Esophagus squamous epithelium (tissue), 5 donors: ENCODE data around the gene RPN2. TPM values are rescaled to one million over a fixed set of nuclear protein-coding genes. Genes with fewer than 3 reads are reported as not detected.

ENCODE experiments used
- DNase-seq: peaks from one replicate; lab custom pipeline; 2025; lab: John Stamatoyannopoulos, UW
- H3K27ac ChIP-seq, 4 donors: fragments of 200-600 bp; sonication (generic); one replicate each; pipeline ENCODE4 v1.5.1; 2016 to 2019; ENCODE audit warnings: mild to moderate bottlenecking in 1 of 4
- H3K27me3 ChIP-seq, 4 donors: fragments of 200-600 bp; sonication (generic); 1 replicate in 3 of 4; 2 replicates in 1 of 4; pipeline versions ENCODE4 v1.5.1 to v1.6.0; 2017 to 2021; ENCODE audit warnings: antibody characterized with exemption in 1 of 4
- H3K36me3 ChIP-seq, 3 donors: fragments of 200-600 bp; sonication (generic); one replicate each; pipeline ENCODE4 v1.5.1; 2016 to 2019
- H3K4me1 ChIP-seq, 3 donors: fragments of 200-600 bp; sonication (generic); one replicate each; pipeline ENCODE4 v1.5.1; 2017 to 2019
- H3K4me3 ChIP-seq, 4 donors: fragments of 200-600 bp; sonication (generic); 1 replicate in 3 of 4; 2 replicates in 1 of 4; pipeline ENCODE4 v1.5.1; 2016 to 2019; ENCODE audit warnings: mild to moderate bottlenecking in 2 of 4, moderate library complexity in 1 of 4
- H3K9me3 ChIP-seq, 3 donors: fragments of 200-600 bp; sonication (generic); one replicate each; pipeline ENCODE4 v1.5.1; 2016 to 2019
- CTCF ChIP-seq, 6 experiments: fragments of 450-650 bp in 4 of 6; fragments of 200-600 bp in 2 of 6; sonication (generic) in 2 of 6; IDR thresholded peaks; one replicate each; pipeline ENCODE4 v1.5.1; 2016 to 2019; ENCODE audit warnings: antibody characterized with exemption in 6 of 6, mild to moderate bottlenecking in 4 of 6, moderate library complexity in 4 of 6
- POLR2A ChIP-seq, 4 donors: fragments of 450-650 bp; IDR thresholded peaks; one replicate each; pipeline ENCODE4 v1.6.1; 2017; ENCODE audit warnings: antibody characterized with exemption in 4 of 4, mild to moderate bottlenecking in 4 of 4, moderate library complexity in 3 of 4
- WGBS, 2 donors: methylation state at CpG; one replicate each; pipeline ENCODE4 v1.1.5; 2018; 5-methylcytosine and 5-hydroxymethylcytosine counted together
- intact Hi-C: fragments of 100-400 bp; cut with DNase I; formaldehyde crosslinking; loops from one replicate; pipeline ENCODE4 v1.15.0; 2022
- total RNA-seq, 4 donors: library from RNA; depleted of rRNA; stranded (reverse); fragments of >200 nt; gene quantifications; one replicate each; pipeline ENCODE4 v1.1.0, GENCODE V29; 2016
- donor health status: DM: yes; HTN: yes; CAD: no.

The RPN2 gene
- total RNA-seq: 100 to 1,000 TPM; 104 to 167 (median 137) TPM

DNA sequence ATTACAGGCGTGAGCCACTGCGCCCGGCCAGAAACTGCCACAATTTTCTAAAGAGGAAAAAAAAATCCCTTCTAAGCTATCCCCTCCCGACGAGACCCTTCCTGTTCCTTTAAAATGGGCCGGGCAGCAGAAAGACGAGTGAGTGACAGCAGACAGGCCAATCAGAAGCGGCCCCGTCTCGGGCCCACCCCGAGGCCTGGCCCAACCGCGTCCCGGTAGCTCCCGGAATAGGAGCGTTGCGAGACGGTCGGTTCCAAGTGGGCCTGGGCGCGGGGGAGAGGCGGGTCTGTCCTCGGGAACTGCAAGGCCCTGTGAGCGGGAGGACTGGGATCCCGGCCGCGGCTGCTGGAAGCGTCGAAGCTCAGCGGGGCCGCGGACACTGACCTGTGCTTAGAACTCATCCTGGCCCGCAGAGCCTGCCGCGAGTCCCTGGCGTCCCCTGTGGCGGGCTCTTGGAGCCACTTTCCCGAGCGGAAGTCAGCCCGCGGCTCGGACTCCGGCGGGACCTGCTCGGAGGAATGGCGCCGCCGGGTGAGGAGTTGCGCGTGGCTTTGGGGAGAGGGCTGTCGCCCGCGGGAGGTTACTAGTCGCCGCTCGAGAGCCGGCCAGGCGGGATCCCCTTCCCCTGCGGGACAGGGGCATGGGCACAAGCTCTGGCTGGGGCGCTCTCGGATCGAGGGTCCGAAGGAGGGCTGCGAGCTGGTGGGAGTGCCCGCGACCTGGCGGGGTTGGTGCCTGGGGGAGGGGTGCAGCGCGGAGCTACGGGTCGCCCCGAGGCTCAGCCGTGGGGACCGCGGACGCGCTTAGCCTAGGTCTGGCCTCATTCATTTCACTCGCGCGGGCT lies at the start of gene RPN2, which contains the start of gene MROH8:
RPN2 (plus strand) TSS at position 492 of the 844 bp plus-strand sequence; CDS start at position 519, 27 bp downstream.
MROH8 (minus strand) TSS at position 710 of the 844 bp plus-strand sequence.
- 0% methylated on average over 17 of the region's 80 CpGs; no CpG with 5 or more reads in 1 of the 2 donors for WGBS, 2 donors
- TF ChIP-seq CTCF (IDR thresholded peaks at IDR 0.05) (peak in 1 of 6 experiments; percentile 40), POLR2A (IDR thresholded peaks at IDR 0.05) (peak in 3 of 4 donors; percentile 39 to 80 (median 62))
- intact Hi-C loops: no loop called here
- H3K4me3 ChIP-seq: peak within 1 kb of the TSS; percentile 70 to 90 (median 89)
- peak within 1 kb of the TSS; percentile 94 to 98 (median 97) for H3K27ac ChIP-seq
- H3K9me3 ChIP-seq: no peaks in the 10 kb centered on the region
- peak; percentile 70 for DNase-seq
- H3K36me3 ChIP-seq: peaks cover 0 to 21% (median 0%) of the 10 kb centered on the region in 3 donors
- no peaks in the 10 kb centered on the region for H3K27me3 ChIP-seq
- peaks cover 7 to 55% (median 23%) of the 10 kb centered on the region in 3 donors for H3K4me1 ChIP-seq

- 75 to 83% methylated on average over 3 of the region's 3 CpGs for WGBS, 2 donors
- no peaks in the 10 kb centered on the region for H3K4me1 ChIP-seq
- no peaks in the 10 kb centered on the region for H3K36me3 ChIP-seq
- no peak overlapping the region for H3K4me3 ChIP-seq
- intact Hi-C loops: no loop called here
- H3K9me3 ChIP-seq: no peaks in the 10 kb centered on the region
- no peak for DNase-seq
- TF ChIP-seq CTCF (IDR thresholded peaks at IDR 0.05): no peak
- TF ChIP-seq POLR2A (IDR thresholded peaks at IDR 0.05): no peak
- no peak overlapping the region for H3K27ac ChIP-seq
- no peaks in the 10 kb centered on the region for H3K27me3 ChIP-seq
These were observed 47.6 kb upstream of the RPN2 start for GRCh38 chr20:37131486-37131885.

GRCh38 chr20:37133952-37134351 lies 45.2 kb upstream of the RPN2 start:
- Histone ChIP-seq H3K36me3 (no peaks in the 10 kb centered on the region), H3K4me1 (no peaks in the 10 kb centered on the region), H3K27me3 (no peaks in the 10 kb centered on the region), H3K4me3 (no peak overlapping the region), H3K27ac (no peak overlapping the region), H3K9me3 (no peaks in the 10 kb centered on the region)
- TF ChIP-seq POLR2A (IDR thresholded peaks at IDR 0.05) (no peak), CTCF (IDR thresholded peaks at IDR 0.05) (no peak)
- intact Hi-C loops: no loop called here
- no peak for DNase-seq
- WGBS, 2 donors: 83 to 87% methylated on average over 2 of the region's 2 CpGs

DNA sequence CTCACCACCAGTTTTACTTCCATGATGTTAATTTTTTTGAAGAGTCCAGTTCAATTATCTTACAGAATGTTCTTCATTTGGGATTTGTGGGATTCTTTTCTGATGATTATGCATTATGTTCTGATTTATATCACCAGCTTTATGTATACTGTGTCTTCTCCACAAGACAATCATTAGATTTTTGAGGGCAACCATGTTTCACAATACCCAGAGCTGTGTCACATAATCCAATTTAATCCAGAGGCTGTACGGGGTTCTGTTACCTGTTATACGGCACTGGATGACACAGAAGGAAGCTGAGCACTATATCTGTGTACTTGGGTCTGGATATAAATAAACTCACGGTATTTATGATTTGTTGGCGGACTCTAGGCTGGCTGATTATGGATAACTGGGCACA lies 41.6 kb upstream of the RPN2 start:
- Histone ChIP-seq H3K9me3 (no peaks in the 10 kb centered on the region), H3K27ac (no peak overlapping the region), H3K4me3 (no peak overlapping the region), H3K27me3 (no peaks in the 10 kb centered on the region), H3K36me3 (no peaks in the 10 kb centered on the region), H3K4me1 (no peaks in the 10 kb centered on the region)
- 60 to 82% methylated on average over 4 of the region's 4 CpGs for WGBS, 2 donors
- intact Hi-C loops: no loop called here
- TF ChIP-seq CTCF (IDR thresholded peaks at IDR 0.05) (no peak), POLR2A (IDR thresholded peaks at IDR 0.05) (no peak)
- DNase-seq: no peak

- Histone ChIP-seq H3K36me3 (no peaks in the 10 kb centered on the region), H3K27ac (no peak overlapping the region), H3K4me3 (no peak overlapping the region), H3K27me3 (no peaks in the 10 kb centered on the region), H3K9me3 (no peaks in the 10 kb centered on the region), H3K4me1 (no peaks in the 10 kb centered on the region)
- intact Hi-C loops: no loop called here
- DNase-seq: no peak
- TF ChIP-seq CTCF (IDR thresholded peaks at IDR 0.05): no peak
- TF ChIP-seq POLR2A (IDR thresholded peaks at IDR 0.05): no peak
- WGBS, 2 donors: 86 to 92% methylated on average over 3 of the region's 3 CpGs
These were observed 36.4 kb upstream of the RPN2 start for GRCh38 chr20:37142708-37143107.
